A549 (cell line): ENCODE results near the gene TSFM.

Experiments
- CBX8 ChIP-seq: fragments of 200-600 bp; sonication (generic); IDR thresholded peaks from 2 replicates; pipeline ENCODE4 v1.6.1; 2016
- CHD2 ChIP-seq: fragments of 150-350 bp; IDR thresholded peaks from 2 replicates; pipeline ENCODE4 v1.6.1; 2014; ENCODE audit warnings: low read length; ENCODE audit not compliant: partially characterized antibody
- CTCF ChIP-seq: fragments of >200 bp; sonication (Bioruptor Twin); formaldehyde crosslinking; IDR thresholded peaks from 3 replicates; pipeline ENCODE4 v1.5.1; 2016
- GATA3 ChIP-seq: IDR thresholded peaks from 2 replicates; pipeline ENCODE4 v1.6.1; 2012; ENCODE audit warnings: borderline replicate concordance
- HOXB5 ChIP-seq: fragments of 250-450 bp; sonication (Bioruptor Pico); IDR thresholded peaks from 2 replicates; pipeline ENCODE4 v1.5.0; 2020; ENCODE audit warnings: mild to moderate bottlenecking, moderate library complexity
- MAFK ChIP-seq: fragments of 450-650 bp; IDR thresholded peaks from 2 replicates; pipeline ENCODE4 v1.6.1; 2014; ENCODE audit not compliant: partially characterized antibody
- MYC ChIP-seq: IDR thresholded peaks from 2 replicates; pipeline ENCODE4 v1.6.1; 2012; ENCODE audit warnings: mild to moderate bottlenecking, inconsistent platforms, low read length, improper control_type of control experiment, borderline replicate concordance
- POLR2A ChIP-seq: IDR thresholded peaks from 2 replicates; pipeline ENCODE4 v1.6.1; 2012; ENCODE audit warnings: mild to moderate bottlenecking, low read length
- POLR2AphosphoS2 ChIP-seq: conservative IDR thresholded peaks from 2 replicates; pipeline ENCODE4 v1.6.1; 2012; ENCODE audit warnings: low read length, improper control_type of control experiment, inconsistent platforms
- REST ChIP-seq: fragments of 200-600 bp; sonication (generic); IDR thresholded peaks from 2 replicates; pipeline ENCODE4 v1.6.1; 2016; ENCODE audit warnings: antibody characterized with exemption, mild to moderate bottlenecking, moderate library complexity
- ZC3H11A ChIP-seq: fragments of 450-650 bp; IDR thresholded peaks from 2 replicates; pipeline ENCODE4 v1.6.1; 2014; ENCODE audit warnings: antibody characterized with exemption, mild to moderate bottlenecking
- ZSCAN20 ChIP-seq: fragments of 250-450 bp; sonication (Bioruptor Pico); IDR thresholded peaks from 2 replicates; pipeline ENCODE4 v1.8.0; 2022; ENCODE audit warnings: mild to moderate bottlenecking, moderate library complexity

DNA sequence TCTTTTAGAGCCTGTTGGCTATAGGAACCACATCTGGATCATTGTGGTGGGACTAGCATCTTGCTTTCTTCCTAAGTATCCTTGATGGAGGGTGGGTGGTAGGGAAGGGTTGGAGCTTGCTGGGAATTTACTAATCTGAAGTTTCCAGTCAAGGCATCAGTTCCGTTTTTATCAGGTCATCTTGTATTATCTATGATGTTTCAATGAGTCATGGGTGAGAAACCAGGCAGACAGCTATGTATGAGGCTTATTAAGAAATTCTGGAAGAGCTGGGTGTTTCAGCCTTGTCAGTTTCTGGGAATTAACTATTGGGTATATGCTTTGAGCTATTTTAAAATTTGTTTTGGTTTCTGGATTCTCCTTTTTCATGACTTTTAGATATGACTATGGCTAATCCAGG is 11.3 kb downstream of the TSFM start:
- TF ChIP-seq MYC, result no peak
- no peak for TF ChIP-seq POLR2A
- no peak for TF ChIP-seq ZSCAN20 (CRISPR knock-in tag)
- TF ChIP-seq MAFK, result no peak
- no peak for TF ChIP-seq CHD2
- no peak for TF ChIP-seq REST
- no peak for TF ChIP-seq ZC3H11A
- no peak for TF ChIP-seq CTCF
- no peak for TF ChIP-seq HOXB5
- TF ChIP-seq POLR2AphosphoS2, result no peak
- no peak for TF ChIP-seq CBX8
- TF ChIP-seq GATA3, result no peak
